ENCODE results near the gene S100A1. TPM values are rescaled to one million over a fixed set of nuclear protein-coding genes. Genes with fewer than 3 reads are reported as not detected.

The S100A1 gene
- total and polyA plus RNA-seq, 2 donors: 0.76 to 3.4 TPM

- Histone ChIP-seq H3K36me3 (ENCODE audit: control insufficient read depth in 2 of 2, insufficient read depth in 2 of 2, low read length in 1 of 2) (no peaks in the 10 kb centered on the region), H3K27ac (ENCODE audit: low read depth in 1 of 2, low read length in 1 of 2) (no peak within 1 kb of the TSS), H3K27me3 (ENCODE audit: control insufficient read depth in 2 of 2, insufficient read depth in 1 of 2, low read length in 1 of 2) (peaks cover 42 to 68% of the 10 kb centered on the region in 2 donors), H3K4me3 (ENCODE audit: low read length in 2 of 2) (peak within 1 kb of the TSS; percentile 27 to 50), H3K4me1 (ENCODE audit: control insufficient read depth in 2 of 2, insufficient read depth in 2 of 2, low read length in 2 of 2) (peaks cover 16 to 23% of the 10 kb centered on the region in 2 donors), H3K9me3 (ENCODE audit: control insufficient read depth in 2 of 2, insufficient read depth in 1 of 2, low read length in 1 of 2) (peaks cover 0 to 6% of the 10 kb centered on the region in 2 donors)
- peak in 1 of 9 donors; percentile 31 for DNase-seq (ENCODE audit: low read depth in 6 of 9, low spot score in 9 of 9)
- WGBS: 1% methylated on average over 78 of the region's 78 CpGs
These were observed 50.5 kb downstream of the S100A1 start, which contains the start of gene NPR1 for GRCh38 chr1:153678519-153679336. Gene NPR1, plus strand, starts transcription at chr1:153678688. Its CDS starts 421 bp downstream, at chr1:153679109.

- Histone ChIP-seq H3K27me3 (ENCODE audit: control insufficient read depth in 2 of 2, insufficient read depth in 1 of 2, low read length in 1 of 2) (peaks cover 42 to 72% of the 10 kb centered on the region in 2 donors), H3K4me3 (ENCODE audit: low read length in 2 of 2) (peak overlapping the region; percentile 27 to 50), H3K4me1 (ENCODE audit: control insufficient read depth in 2 of 2, insufficient read depth in 2 of 2, low read length in 2 of 2) (peaks cover 16 to 23% of the 10 kb centered on the region in 2 donors), H3K27ac (ENCODE audit: low read depth in 1 of 2, low read length in 1 of 2) (no peak overlapping the region), H3K36me3 (ENCODE audit: control insufficient read depth in 2 of 2, insufficient read depth in 2 of 2, low read length in 1 of 2) (no peaks in the 10 kb centered on the region), H3K9me3 (ENCODE audit: control insufficient read depth in 2 of 2, insufficient read depth in 1 of 2, low read length in 1 of 2) (peaks cover 0 to 6% of the 10 kb centered on the region in 2 donors)
- DNase-seq (ENCODE audit: low read depth in 6 of 9, low spot score in 9 of 9): peak in 1 of 9 donors; percentile 35
- WGBS: 3% methylated on average over 73 of the region's 73 CpGs
These were observed 51.3 kb downstream of the S100A1 start for GRCh38 chr1:153679337-153680119.

GRCh38 chr1:153680120-153680403, 51.8 kb downstream of the S100A1 start:
- no peak overlapping the region for H3K4me3 ChIP-seq (ENCODE audit: low read length in 2 of 2)
- H3K9me3 ChIP-seq (ENCODE audit: control insufficient read depth in 2 of 2, insufficient read depth in 1 of 2, low read length in 1 of 2): peaks cover 0 to 6% of the 10 kb centered on the region in 2 donors
- peaks cover 42 to 78% of the 10 kb centered on the region in 2 donors for H3K27me3 ChIP-seq (ENCODE audit: control insufficient read depth in 2 of 2, insufficient read depth in 1 of 2, low read length in 1 of 2)
- WGBS: 45% methylated on average over 10 of the region's 10 CpGs
- no peaks in the 10 kb centered on the region for H3K36me3 ChIP-seq (ENCODE audit: control insufficient read depth in 2 of 2, insufficient read depth in 2 of 2, low read length in 1 of 2)
- H3K4me1 ChIP-seq (ENCODE audit: control insufficient read depth in 2 of 2, insufficient read depth in 2 of 2, low read length in 2 of 2): peaks cover 16 to 23% of the 10 kb centered on the region in 2 donors
- no peak for DNase-seq (ENCODE audit: low read depth in 6 of 9, low spot score in 9 of 9)
- no peak overlapping the region for H3K27ac ChIP-seq (ENCODE audit: low read depth in 1 of 2, low read length in 1 of 2)

Other genes with a start within 250 kb of the S100A1 start
- 291 TPM for gene S100A8, start 237.4 kb upstream of the S100A1 start, total RNA-seq
- 754 TPM for gene S100A8, start 237.4 kb upstream of the S100A1 start, polyA plus RNA-seq
- gene S100A7A, start 211.9 kb upstream of the S100A1 start, total RNA-seq: not detected
- 0.30 TPM for gene S100A7A, start 211.9 kb upstream of the S100A1 start, polyA plus RNA-seq
- 5.9 TPM for gene S100A7, start 167.8 kb upstream of the S100A1 start, total RNA-seq
- gene S100A7, start 167.8 kb upstream of the S100A1 start, polyA plus RNA-seq: 247 TPM
- gene S100A6, start 92.4 kb upstream of the S100A1 start, total RNA-seq: 131 TPM
- gene S100A6, start 92.4 kb upstream of the S100A1 start, polyA plus RNA-seq: 654 TPM
- not detected for gene S100A5, start 87.5 kb upstream of the S100A1 start, total RNA-seq
- gene S100A5, start 87.5 kb upstream of the S100A1 start, polyA plus RNA-seq: 0.87 TPM
- gene S100A4, start 82.6 kb upstream of the S100A1 start, total RNA-seq: 76.8 TPM
- gene S100A4, start 82.6 kb upstream of the S100A1 start, polyA plus RNA-seq: 305 TPM
- gene S100A3, start 79.2 kb upstream of the S100A1 start, total RNA-seq: 0.38 TPM
- 2.6 TPM for gene S100A3, start 79.2 kb upstream of the S100A1 start, polyA plus RNA-seq
- gene S100A2, start 62.6 kb upstream of the S100A1 start, total RNA-seq: 9.8 TPM
- 93.5 TPM for gene S100A2, start 62.6 kb upstream of the S100A1 start, polyA plus RNA-seq
- gene S100A16, start 15.3 kb upstream of the S100A1 start, total RNA-seq: 28.8 TPM
- 128 TPM for gene S100A16, start 15.3 kb upstream of the S100A1 start, polyA plus RNA-seq
- 137 TPM for gene S100A14, start 12.1 kb upstream of the S100A1 start, total RNA-seq
- gene S100A14, start 12.1 kb upstream of the S100A1 start, polyA plus RNA-seq: 302 TPM
- gene S100A13, start 929 bp upstream of the S100A1 start, total RNA-seq: 32.0 TPM
- gene S100A13, start 929 bp upstream of the S100A1 start, polyA plus RNA-seq: 96.1 TPM
- 61.0 TPM for gene CHTOP, start 5.6 kb downstream of the S100A1 start, total RNA-seq
- 111 TPM for gene CHTOP, start 5.6 kb downstream of the S100A1 start, polyA plus RNA-seq
- 50.3 TPM for gene SNAPIN, start 30.3 kb downstream of the S100A1 start, total RNA-seq
- gene SNAPIN, start 30.3 kb downstream of the S100A1 start, polyA plus RNA-seq: 48.2 TPM
- 435 TPM for gene ILF2, start 42.6 kb downstream of the S100A1 start, total RNA-seq
- 91.2 TPM for gene ILF2, start 42.6 kb downstream of the S100A1 start, polyA plus RNA-seq
- 2.5 TPM for gene NPR1, start 50.3 kb downstream of the S100A1 start, total RNA-seq
- 10.1 TPM for gene NPR1, start 50.3 kb downstream of the S100A1 start, polyA plus RNA-seq
- gene INTS3, start 99.6 kb downstream of the S100A1 start, total RNA-seq: 18.2 TPM
- 59.9 TPM for gene INTS3, start 99.6 kb downstream of the S100A1 start, polyA plus RNA-seq
- 8.4 TPM for gene SLC27A3, start 147.0 kb downstream of the S100A1 start, total RNA-seq
- 48.5 TPM for gene SLC27A3, start 147.0 kb downstream of the S100A1 start, polyA plus RNA-seq